Renal cortex interstitium (tissue), 11 donors: ENCODE data around the gene ARHGEF4. TPM values are rescaled to one million over a fixed set of nuclear protein-coding genes. Genes with fewer than 3 reads are reported as not detected.
"Not testable (repeated sequence)": the region's sequence is repeated elsewhere in the genome, so short reads cannot be mapped to it uniquely, and the experiment has no call there.

Experiments
- DNase-seq, 11 donors: peaks; one replicate each; pipeline ENCODE4 v3.0.0-alpha.2; 2013; ENCODE audit warnings: low read depth in 9 of 11, low spot score in 4 of 11; ENCODE audit errors: extremely low read depth in 1 of 11
- polyA plus RNA-seq, 3 donors: library from polyadenylated mRNA; unstranded; fragments of 120-200 nt; gene quantifications; one replicate each; pipeline ENCODE4 v1.2.1, GENCODE V29; 2013; ENCODE audit not compliant: insufficient read length in 3 of 3

Gene ARHGEF4
- polyA plus RNA-seq, 3 donors: 5.3 to 8.4 (median 8.3) TPM

DNA sequence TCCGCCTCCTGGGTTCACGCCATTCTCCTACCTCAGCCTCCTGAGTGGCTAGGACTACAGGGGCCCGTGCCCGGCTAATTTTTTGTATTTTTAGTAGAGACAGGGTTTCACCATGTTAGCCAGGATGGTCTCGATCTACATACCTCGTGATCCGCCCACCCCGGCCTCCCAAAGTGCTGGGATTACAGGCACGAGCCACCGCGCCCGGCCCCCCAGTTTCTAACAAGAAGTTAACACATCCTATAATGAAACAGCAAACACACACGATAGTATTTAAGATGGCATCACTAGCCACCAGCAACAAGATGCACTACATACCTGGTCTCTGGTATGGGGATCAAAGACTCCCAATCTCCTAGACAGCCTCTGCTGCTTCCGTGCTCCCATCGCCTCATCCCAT is 238.9 kb downstream of the ARHGEF4 start:
- not testable (repeated sequence) for DNase-seq

DNA sequence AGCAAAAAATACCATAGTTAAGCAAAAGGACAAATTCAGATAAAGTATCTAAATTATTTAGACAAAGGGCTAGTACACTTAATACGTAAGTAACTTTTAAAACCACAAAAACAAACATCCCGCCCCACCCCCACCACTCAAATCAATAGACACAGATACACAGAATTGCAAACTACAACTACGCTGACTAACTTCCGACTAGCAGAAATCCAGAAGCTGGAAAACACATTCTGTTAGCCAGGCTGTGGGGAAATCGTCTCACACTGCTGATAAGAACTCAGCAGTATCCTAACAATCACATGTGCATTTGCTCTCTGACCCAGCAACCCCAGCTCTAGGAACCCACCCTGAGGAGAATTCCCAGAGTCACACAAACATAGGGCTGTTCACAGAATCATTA is 240.0 kb downstream of the ARHGEF4 start:
- DNase-seq: no peak

DNA sequence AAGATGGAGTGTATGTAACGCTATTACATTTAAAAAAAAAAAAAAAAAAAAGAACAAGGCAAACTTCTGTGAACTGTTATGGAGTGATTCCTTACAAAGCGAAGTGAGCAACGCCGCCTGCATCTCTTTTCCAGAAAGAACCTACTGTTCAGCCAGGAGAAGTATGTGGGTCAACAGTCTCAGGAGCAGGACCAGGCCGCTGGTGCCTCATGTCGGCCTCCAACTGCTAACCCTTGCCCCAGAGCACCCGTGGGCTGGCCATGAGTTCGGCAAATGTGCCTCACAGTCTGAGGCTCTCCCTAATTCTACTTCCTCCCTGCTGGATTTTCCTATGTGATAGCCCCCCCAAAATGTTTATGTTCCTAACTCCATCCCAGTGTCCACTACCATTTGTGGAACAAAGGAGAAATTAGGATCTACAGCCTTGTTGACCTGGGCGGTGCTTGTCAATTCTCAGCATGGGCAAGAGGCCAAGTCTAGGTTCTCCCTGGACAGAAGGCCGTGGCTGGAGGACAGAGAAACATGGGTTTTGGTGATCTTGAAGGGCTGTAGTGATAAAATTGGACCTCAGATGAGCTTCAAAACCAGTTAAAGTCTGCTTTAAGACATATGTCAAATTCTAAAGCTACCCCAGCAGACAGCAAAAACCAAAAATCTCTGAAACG is 240.6 kb downstream of the ARHGEF4 start:
- no peak for DNase-seq

DNA sequence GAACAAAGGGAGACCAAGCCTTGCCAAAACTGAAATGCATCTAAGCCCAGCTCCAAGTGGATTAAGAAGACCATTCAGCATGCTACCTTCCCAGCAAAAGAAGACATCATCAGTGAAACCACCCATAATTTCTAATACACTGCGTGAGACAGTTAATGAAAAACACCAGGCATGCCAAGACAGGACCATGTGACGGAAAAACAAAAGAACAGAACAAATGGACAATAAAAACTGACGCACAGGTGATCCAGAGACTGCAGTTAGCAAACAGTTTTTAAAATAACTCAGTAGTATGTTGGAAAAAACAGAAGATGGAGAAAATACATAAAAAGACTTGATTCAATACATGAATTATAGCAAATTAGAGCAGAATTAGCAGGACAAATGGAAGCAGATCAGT is 241.3 kb downstream of the ARHGEF4 start:
- no peak for DNase-seq

DNA sequence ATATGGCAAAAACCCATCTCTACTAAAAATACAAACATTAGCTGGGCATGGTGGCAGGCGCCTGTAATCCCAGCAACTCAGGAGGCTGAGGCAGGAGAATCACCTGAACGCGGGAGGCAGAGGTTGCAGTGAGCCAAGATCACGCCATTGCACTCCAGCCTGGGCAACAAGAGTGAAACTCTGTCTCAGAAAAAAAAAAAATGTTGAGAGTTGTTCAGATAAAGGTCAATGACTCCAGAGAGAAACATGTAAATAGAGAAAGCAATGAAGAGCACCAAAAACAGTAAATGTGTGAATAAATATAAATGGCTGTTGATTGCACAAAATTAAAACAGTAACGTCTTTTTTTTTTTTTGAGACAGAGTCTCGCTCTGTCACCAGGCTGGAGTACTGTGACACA is 243.2 kb downstream of the ARHGEF4 start:
- DNase-seq: not testable (repeated sequence)

DNA sequence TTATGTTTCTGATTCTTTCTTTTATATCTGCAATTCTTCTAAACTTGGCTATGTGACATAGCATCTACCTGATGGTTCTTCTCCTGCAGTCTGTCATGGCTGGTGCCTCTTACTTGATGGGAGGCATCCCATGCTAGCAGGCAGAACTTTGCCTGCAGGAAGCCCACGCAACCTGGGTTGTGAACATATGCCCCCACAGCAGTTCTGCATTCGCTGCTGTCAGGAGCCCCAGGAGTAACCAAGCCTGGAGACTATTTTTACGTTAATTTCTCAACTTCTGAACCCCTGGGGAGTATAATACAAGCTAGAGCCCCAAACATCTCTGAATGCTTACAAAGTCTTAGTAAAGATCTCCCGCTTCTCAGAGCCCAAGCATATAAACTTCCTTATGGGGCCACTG is 244.5 kb downstream of the ARHGEF4 start:
- DNase-seq: no peak

DNA sequence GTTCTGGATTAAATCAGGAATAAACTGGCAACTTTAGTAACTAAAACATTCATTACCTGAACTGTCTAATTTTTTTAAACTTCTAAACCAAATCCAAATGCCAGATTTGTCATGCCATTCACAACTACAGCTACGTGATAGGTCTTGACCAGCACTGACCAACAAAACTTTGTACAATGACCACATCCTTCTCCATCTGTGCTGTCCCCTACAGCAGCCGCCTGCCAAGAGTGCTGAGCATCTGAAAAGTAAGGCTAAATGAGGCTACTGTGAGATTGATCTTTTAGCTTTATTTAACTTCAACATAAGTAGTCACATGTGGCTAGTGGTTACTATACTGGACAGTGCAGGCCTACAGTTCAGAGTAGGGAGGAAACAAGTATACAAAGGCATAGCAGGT is 248.9 kb downstream of the ARHGEF4 start:
- no peak for DNase-seq

DNA sequence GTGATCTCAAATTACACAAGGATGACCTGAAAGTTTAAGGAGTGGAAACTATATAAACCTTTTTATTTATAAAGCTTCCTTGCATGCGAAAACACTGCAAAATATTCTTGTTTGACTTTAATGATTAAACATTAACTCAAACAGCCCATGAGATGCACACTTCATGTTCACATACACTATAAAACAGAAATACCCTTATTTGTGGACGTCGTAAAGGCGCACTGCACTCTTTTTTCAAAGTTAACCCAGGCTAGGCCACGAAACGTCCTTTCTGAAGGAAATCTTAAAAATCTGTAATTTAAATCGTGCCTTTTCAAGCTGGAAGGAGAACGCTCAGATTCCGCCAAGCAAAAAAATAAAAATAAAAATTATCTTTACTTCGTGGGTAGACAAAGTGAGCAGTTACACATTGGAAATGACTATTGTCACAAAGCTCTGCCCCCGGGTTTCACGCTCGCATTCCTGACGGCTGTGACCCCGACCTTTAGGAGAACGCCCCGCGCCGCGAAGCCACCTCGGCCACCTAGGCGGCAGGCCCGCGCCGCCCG is 255.8 kb downstream of the ARHGEF4 start:
- no peak for DNase-seq

DNA sequence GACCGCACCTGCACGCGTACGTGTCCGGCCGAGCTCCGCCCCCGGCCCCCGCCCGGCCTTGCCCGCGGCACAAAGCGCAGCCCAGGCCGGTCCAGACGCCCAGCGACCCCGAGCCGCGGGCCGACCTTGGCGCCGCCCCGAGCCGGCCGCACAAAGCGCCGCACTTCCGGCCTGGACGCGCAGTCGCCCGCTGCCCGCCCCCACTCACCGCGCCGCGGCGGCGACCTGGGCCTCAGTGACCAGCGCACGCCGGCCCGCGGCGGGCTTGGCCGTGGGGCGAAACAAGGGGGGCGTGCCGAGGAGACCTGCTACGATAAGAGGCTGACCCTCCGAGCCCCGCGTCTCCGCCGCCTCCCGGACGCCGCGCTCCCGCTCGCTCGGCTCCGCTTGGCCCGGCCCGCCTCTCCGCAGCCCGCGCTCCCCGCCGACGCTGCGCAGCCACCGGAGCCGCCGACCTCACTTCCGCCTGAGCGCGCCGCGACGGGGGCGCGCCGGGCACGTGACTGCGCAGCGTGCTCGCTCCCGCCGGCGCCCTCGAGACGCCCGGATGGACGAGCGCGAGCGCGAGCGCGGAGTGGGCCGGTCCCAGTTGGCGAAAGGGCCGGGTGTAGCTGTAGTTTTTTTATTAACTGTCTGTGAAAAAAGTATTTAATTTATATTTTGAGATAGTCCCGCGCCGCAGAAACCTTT is 256.4 kb downstream of the ARHGEF4 start, which contains the start of gene FAM168B:
FAM168B (minus strand) TSS at position 455 of the 690 bp plus-strand sequence. CDS start 10,814 bp downstream, outside the sequence.
- peak in 10 of 11 donors; percentile 82 to 93 (median 88) for DNase-seq

DNA sequence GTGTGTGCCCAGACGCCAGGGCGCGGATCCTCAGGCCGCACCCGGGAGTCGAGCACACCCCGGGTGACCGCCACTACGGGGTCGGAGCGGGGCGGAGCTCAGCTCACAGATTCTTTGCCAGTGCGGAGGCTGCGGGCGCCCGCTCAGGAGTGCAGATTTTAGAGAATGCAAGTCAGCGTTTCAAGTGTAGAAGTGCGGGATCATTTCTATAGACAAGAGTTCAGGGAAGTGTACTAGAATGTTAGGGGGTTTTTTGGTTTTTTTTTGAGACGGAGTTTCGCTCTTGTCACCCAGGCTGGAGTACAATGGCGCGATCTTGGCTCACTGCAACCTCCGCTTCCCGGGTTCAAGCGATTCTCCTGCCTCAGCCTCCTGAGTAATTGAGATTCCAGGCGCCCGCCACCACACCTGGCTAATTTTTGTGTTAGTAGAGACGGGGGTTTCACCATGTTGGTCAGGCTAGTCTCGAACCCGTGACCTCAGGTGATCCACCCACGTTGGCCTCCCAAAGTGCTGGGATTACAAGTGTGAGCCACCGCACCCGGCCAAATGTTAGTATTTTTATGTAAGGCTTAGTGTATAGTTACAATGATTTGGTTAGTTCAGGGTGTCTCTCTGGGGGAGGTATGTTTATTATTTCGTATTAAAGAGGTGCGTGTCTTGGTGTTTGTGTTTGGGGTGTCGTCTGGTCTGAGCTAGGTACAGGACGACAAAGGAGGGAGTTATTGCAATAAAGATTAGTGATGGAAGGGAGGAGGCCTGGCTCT is 257.2 kb downstream of the ARHGEF4 start:
- DNase-seq: peak in 2 of 11 donors; percentile 42 to 43

DNA sequence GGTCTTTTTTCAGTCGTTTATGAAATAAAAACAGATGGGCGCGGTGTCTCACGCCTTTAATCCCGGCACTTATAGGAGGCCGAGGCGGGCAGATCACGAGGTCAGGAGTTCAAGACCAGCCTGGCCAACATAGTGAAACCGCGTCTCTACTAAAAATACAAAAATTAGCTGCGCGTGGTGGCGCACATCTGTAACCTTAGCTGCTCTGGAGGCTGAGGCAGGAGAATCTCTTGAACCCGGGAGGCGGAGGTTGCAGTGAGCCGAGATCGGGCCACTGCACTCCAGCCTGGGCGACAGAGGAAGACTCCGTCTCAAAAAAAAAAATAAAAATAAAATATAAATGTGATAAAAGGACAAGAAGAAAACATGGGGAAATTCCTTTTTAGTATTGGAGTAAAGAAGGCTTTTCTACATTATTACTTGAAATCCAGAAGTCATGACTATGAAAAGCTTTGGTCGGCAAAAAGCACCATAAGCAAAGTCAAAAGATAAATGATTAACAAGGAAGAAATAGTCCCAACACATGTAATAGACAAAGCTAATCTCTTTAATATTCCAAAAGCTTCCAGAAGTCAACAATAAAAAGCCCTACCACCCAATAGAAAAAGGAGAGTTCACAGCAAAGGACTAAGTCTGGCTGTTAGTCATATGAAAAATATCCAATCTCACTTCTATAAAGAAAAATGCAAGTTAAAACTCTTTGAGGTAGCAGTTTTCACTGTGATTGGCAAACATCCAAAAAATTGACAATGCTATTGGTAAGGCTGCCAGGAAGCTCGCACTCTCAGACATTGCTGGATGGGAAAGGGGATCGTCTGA is 258.0 kb downstream of the ARHGEF4 start:
- DNase-seq: no peak

Other genes starting within 250 kb of the ARHGEF4 start
- not detected for gene CFC1, start 237.3 kb upstream of the ARHGEF4 start, polyA plus RNA-seq
- under 1 TPM in 1 of 3 donors, not detected in 2; 0.04 TPM for gene POTEJ, start 225.5 kb upstream of the ARHGEF4 start, polyA plus RNA-seq
- gene GPR148, start 107.8 kb upstream of the ARHGEF4 start, polyA plus RNA-seq: not detected
- gene AMER3, start 81.4 kb upstream of the ARHGEF4 start, polyA plus RNA-seq: under 1 TPM; 0.03 to 0.06 (median 0.03) TPM